MM.1S (cell line): ENCODE measurements around the gene CPSF2.
"Not testable (repeated sequence)": the region's sequence is repeated elsewhere in the genome, so short reads cannot be mapped to it uniquely, and the experiment has no call there.

Experiments
- DNase-seq: peaks from one replicate; pipeline ENCODE4 v3.0.0-alpha.2; 2015
- H2AFZ ChIP-seq: fragments of 300-600 bp; sonication (generic); 2 replicates; pipeline ENCODE4 v1.6.0; 2016; ENCODE audit warnings: antibody characterized with exemption, low read length
- H3F3A ChIP-seq: fragments of 300-600 bp; sonication (generic); 2 replicates; pipeline ENCODE4 v1.6.1; 2016; ENCODE audit warnings: mild to moderate bottlenecking, antibody characterized with exemption, low read length, moderate library complexity, mixed read lengths; ENCODE audit not compliant: insufficient read depth
- H3K27ac ChIP-seq: fragments of 300-600 bp; sonication (generic); 2 replicates; pipeline ENCODE4 v1.5.1; 2016; ENCODE audit warnings: mild to moderate bottlenecking, low read length
- H3K27me3 ChIP-seq: fragments of 300-600 bp; sonication (generic); replicated peaks from 2 replicates; pipeline ENCODE4 v1.6.0; 2016; ENCODE audit warnings: low read length; ENCODE audit not compliant: insufficient read depth
- H3K36me3 ChIP-seq: fragments of 300-600 bp; sonication (generic); replicated peaks from 2 replicates; pipeline ENCODE4 v1.6.1; 2016; ENCODE audit warnings: mild to moderate bottlenecking, low read length, mixed read lengths; ENCODE audit not compliant: insufficient read depth
- H3K4me1 ChIP-seq: fragments of 300-600 bp; sonication (generic); 2 replicates; pipeline ENCODE4 v1.6.1; 2016; ENCODE audit warnings: low read length, mixed read lengths
- H3K4me2 ChIP-seq: fragments of 300-600 bp; sonication (generic); 2 replicates; pipeline ENCODE4 v1.6.0; 2016; ENCODE audit warnings: low read depth, low read length
- H3K4me3 ChIP-seq: fragments of 300-600 bp; sonication (generic); 2 replicates; pipeline ENCODE4 v1.5.1; 2016; ENCODE audit warnings: low read length, mixed read lengths
- H3K79me2 ChIP-seq: fragments of 300-600 bp; sonication (generic); 2 replicates; pipeline ENCODE4 v1.6.1; 2016; ENCODE audit warnings: mixed run types, low read length, mixed read lengths
- H3K9ac ChIP-seq: fragments of 300-600 bp; sonication (generic); 2 replicates; pipeline ENCODE4 v1.6.1; 2016; ENCODE audit warnings: low read length, mixed read lengths
- H3K9me2 ChIP-seq: fragments of 300-600 bp; sonication (generic); replicated peaks from 2 replicates; pipeline ENCODE4 v1.6.1; 2016; ENCODE audit warnings: mild to moderate bottlenecking, low read length, mixed read lengths; ENCODE audit not compliant: insufficient read depth
- H3K9me3 ChIP-seq: fragments of 300-600 bp; sonication (generic); replicated peaks from 2 replicates; pipeline ENCODE4 v1.6.1; 2016; ENCODE audit warnings: mild to moderate bottlenecking, low read length, mixed read lengths; ENCODE audit not compliant: insufficient read depth
- H4K20me1 ChIP-seq: fragments of 300-600 bp; sonication (generic); 2 replicates; pipeline ENCODE4 v1.6.1; 2016; ENCODE audit warnings: mild to moderate bottlenecking, low read length, moderate library complexity, mixed read lengths; ENCODE audit not compliant: insufficient read depth
- EZH2 ChIP-seq: fragments of 300-600 bp; sonication (generic); optimal IDR thresholded peaks from 2 replicates; pipeline ENCODE3; 2017; ENCODE audit warnings: low read depth, mild to moderate bottlenecking, antibody characterized with exemption, low read length, mixed read lengths
- EZH2phosphoT487 ChIP-seq: fragments of 300-600 bp; sonication (generic); IDR thresholded peaks from 2 replicates; pipeline ENCODE4 v1.6.1; 2018; ENCODE audit warnings: antibody characterized with exemption, low read length
- TF ChIP-seq, protein P1 (sequence below): fragments of 300-600 bp; sonication (generic); IDR thresholded peaks from 2 replicates; pipeline ENCODE4 v1.5.1; 2016; ENCODE audit warnings: antibody characterized with exemption, low read length, mixed read lengths

CPSF2 gene

GRCh38 chr14:92175811-92176210, 54.0 kb downstream of the CPSF2 start:
- no peak for DNase-seq
- Histone ChIP-seq H3K4me3 (no peak overlapping the region), H3K9ac (no peak overlapping the region), H3F3A (no peaks in the 10 kb centered on the region), H2AFZ (no peak overlapping the region), H3K4me2 (no peak overlapping the region), H3K9me3 (no peaks in the 10 kb centered on the region), H3K9me2 (no peaks in the 10 kb centered on the region), H3K27ac (no peak overlapping the region), H4K20me1 (no peaks in the 10 kb centered on the region), H3K27me3 (no peaks in the 10 kb centered on the region), H3K4me1 (no peaks in the 10 kb centered on the region), H3K79me2 (no peaks in the 10 kb centered on the region), H3K36me3 (no peaks in the 10 kb centered on the region)
- TF ChIP-seq, protein P1, sequence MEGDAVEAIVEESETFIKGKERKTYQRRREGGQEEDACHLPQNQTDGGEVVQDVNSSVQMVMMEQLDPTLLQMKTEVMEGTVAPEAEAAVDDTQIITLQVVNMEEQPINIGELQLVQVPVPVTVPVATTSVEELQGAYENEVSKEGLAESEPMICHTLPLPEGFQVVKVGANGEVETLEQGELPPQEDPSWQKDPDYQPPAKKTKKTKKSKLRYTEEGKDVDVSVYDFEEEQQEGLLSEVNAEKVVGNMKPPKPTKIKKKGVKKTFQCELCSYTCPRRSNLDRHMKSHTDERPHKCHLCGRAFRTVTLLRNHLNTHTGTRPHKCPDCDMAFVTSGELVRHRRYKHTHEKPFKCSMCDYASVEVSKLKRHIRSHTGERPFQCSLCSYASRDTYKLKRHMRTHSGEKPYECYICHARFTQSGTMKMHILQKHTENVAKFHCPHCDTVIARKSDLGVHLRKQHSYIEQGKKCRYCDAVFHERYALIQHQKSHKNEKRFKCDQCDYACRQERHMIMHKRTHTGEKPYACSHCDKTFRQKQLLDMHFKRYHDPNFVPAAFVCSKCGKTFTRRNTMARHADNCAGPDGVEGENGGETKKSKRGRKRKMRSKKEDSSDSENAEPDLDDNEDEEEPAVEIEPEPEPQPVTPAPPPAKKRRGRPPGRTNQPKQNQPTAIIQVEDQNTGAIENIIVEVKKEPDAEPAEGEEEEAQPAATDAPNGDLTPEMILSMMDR = no peak
- no peak for TF ChIP-seq EZH2phosphoT487
- TF ChIP-seq EZH2 = no peak

GRCh38 chr14:92176476-92176875, 54.7 kb downstream of the CPSF2 start:
- Histone ChIP-seq H3K9me3 (no peaks in the 10 kb centered on the region), H3K27me3 (no peaks in the 10 kb centered on the region), H3F3A (no peaks in the 10 kb centered on the region), H3K9me2 (no peaks in the 10 kb centered on the region), H3K4me2 (no peak overlapping the region), H3K4me3 (no peak overlapping the region), H2AFZ (no peak overlapping the region), H4K20me1 (no peaks in the 10 kb centered on the region), H3K4me1 (no peaks in the 10 kb centered on the region), H3K79me2 (no peaks in the 10 kb centered on the region), H3K9ac (no peak overlapping the region), H3K36me3 (no peaks in the 10 kb centered on the region), H3K27ac (no peak overlapping the region)
- DNase-seq = no peak
- TF ChIP-seq, protein P1 = no peak
- TF ChIP-seq EZH2 (no peak), EZH2phosphoT487 (no peak)

GRCh38 chr14:92179178-92179577, 57.4 kb downstream of the CPSF2 start:
- H3K9ac ChIP-seq, DNase-seq, H3K9me3 ChIP-seq, H3K9me2 ChIP-seq, H4K20me1 ChIP-seq, H3K4me2 ChIP-seq, H3K27ac ChIP-seq, H3K27me3 ChIP-seq, H3K36me3 ChIP-seq, H3K79me2 ChIP-seq, H3K4me1 ChIP-seq, H3F3A ChIP-seq, H3K4me3 ChIP-seq, H2AFZ ChIP-seq: not testable (repeated sequence)

DNA sequence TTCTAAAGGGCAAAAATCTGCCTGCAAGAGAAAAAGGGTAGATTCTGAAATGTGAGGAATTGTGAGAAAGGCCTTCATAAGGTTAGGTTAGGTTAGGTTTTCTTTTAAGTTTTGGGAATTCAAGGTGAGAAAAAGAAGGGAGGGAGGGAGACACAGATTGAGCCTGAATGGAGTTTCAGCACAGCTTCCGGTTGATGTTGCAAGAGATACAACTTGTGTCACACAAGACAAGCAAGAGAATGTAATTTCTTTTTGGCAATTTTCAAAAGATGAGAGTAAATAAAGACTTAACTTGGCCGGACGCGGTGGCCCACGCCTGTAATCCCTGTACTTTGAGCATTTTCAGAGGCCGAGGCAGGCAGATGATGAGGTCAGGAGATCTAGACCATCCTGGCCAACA, 63.8 kb downstream of the CPSF2 start:
- Histone ChIP-seq H3K9me3 (no peaks in the 10 kb centered on the region), H3K36me3 (no peaks in the 10 kb centered on the region), H3K79me2 (no peaks in the 10 kb centered on the region), H4K20me1 (no peaks in the 10 kb centered on the region), H3K27me3 (no peaks in the 10 kb centered on the region), H3F3A (no peaks in the 10 kb centered on the region), H3K9me2 (no peaks in the 10 kb centered on the region), H3K4me3 (no peak overlapping the region), H3K27ac (no peak overlapping the region), H3K9ac (no peak overlapping the region), H3K4me1 (no peaks in the 10 kb centered on the region), H2AFZ (no peak overlapping the region), H3K4me2 (no peak overlapping the region)
- no peak for TF ChIP-seq EZH2
- TF ChIP-seq, protein P1 = no peak
- TF ChIP-seq EZH2phosphoT487 = no peak
- no peak for DNase-seq

- H3F3A ChIP-seq, DNase-seq, H3K27ac ChIP-seq: not testable (repeated sequence)
Measured at GRCh38 chr14:92187616-92188015, 65.8 kb downstream of the CPSF2 start.

More at GRCh38 chr14:92187616-92188015, 65.8 kb downstream of the CPSF2 start:
- H3K9me2 ChIP-seq, H3K79me2 ChIP-seq, H3K4me2 ChIP-seq, H3K27me3 ChIP-seq, H3K4me1 ChIP-seq, H3K9me3 ChIP-seq, H3K4me3 ChIP-seq, H3K9ac ChIP-seq, H4K20me1 ChIP-seq, H3K36me3 ChIP-seq, H2AFZ ChIP-seq: not testable (repeated sequence)
